DMS79 (cell line): ENCODE results near the gene TAOK2.

Source experiments
- DNase-seq: peaks from one replicate; lab custom pipeline; 2025; lab: John Stamatoyannopoulos, UW

TAOK2 gene

DNA sequence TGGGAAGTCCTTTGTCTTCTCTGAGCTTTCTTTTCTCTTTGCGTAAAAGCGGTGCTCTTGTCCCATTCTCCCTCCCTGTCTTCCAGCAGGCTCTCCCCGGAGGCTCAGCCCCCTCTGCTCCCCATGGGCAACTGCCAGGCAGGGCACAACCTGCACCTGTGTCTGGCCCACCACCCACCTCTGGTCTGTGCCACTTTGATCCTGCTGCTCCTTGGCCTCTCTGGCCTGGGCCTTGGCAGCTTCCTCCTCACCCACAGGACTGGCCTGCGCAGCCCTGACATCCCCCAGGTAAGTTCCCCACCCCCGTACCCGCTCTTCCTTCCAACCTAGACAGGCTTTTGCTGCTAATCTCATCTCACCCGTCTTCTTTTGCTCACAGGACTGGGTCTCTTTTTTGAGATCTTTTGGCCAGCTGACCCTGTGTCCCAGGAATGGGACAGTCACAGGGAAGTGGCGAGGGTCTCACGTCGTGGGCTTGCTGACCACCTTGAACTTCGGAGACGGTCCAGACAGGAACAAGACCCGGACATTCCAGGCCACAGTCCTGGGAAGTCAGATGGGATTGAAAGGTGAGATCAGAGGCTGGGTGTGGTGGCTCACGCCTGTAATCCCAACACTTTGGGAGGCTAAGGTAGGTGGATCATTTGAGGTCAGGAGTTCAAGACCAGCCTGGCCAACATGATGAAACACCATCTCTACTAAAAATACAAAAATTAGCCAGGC, 10.5 kb upstream of the TAOK2 start:
- no peak for DNase-seq

DNA sequence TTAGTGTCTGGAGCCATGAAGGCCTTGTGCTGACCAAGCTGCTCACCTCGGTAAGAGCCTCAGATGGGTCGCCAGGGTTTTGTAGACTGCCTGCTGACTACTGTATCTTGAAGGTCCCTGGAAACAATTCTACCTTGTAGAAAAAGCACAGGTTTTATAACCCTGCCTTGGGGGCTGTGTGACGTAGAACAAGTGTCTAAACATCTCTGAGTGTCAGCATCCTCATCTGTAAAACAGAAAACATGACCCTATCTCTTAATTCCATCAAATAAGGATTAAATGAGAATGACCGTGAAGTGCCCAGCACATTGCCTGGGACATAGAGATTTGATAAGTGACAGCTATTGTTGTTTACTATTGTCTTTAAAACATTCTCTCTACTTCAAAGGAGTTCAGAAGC, 5.5 kb upstream of the TAOK2 start:
- no peak for DNase-seq

DNA sequence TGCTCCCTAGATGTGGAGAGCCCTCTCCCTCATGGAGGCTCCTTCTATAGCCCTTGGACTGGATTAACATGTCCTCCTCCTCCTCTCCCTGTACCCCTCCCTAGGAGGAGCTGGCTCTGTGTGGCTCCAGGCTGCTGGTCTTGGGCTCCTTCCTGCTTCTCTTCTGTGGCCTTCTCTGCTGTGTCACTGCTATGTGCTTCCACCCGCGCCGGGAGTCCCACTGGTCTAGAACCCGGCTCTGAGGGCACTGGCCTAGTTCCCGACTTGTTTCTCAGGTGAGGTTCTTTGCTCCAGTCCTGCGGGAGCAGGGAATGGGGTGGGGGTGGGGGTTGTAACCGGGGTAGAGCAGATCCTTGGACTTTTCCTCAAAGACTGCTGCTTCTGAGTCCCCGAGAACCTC, 2.4 kb upstream of the TAOK2 start:
- DNase-seq: no peak

DNA sequence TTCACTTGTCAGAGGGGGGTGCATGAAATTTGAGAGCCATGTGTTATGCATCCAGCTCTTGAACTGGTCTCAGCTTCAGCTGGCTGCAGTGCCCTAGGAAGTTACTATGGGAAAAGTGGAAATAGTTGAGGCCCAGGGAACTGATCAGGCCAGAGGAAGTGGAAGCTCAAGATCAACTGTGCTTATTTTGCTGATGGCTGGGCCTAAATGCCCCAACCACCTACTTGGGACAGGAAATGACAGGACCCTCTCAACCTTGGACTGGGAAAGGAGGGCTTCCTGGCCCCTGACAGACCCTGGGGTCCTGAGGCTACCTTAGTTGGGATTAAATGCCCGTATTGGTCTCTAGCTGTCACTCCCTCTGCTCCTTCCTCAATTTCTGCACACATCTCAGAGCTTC, 1.2 kb upstream of the TAOK2 start:
- DNase-seq: no peak

DNA sequence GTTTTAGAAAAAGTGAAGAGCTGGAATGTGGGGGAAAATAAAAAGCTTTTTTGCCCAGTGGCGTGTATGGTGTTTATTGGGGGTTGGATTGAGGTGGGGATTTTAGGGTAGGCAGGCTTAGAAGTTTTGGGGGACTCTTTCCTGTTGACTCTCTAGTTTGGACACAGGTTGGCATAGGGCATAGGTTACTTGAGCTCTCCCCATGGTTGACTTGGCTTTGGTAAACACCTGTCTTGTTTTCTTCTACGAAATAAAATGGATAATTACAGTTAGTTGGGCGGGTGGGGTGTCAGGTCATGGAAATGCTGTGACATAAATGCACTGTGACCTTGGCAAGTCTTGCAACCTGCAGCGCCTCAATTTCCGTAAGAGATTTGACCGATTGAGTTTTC, 680 bp upstream of the TAOK2 start:
- DNase-seq: no peak

DNA sequence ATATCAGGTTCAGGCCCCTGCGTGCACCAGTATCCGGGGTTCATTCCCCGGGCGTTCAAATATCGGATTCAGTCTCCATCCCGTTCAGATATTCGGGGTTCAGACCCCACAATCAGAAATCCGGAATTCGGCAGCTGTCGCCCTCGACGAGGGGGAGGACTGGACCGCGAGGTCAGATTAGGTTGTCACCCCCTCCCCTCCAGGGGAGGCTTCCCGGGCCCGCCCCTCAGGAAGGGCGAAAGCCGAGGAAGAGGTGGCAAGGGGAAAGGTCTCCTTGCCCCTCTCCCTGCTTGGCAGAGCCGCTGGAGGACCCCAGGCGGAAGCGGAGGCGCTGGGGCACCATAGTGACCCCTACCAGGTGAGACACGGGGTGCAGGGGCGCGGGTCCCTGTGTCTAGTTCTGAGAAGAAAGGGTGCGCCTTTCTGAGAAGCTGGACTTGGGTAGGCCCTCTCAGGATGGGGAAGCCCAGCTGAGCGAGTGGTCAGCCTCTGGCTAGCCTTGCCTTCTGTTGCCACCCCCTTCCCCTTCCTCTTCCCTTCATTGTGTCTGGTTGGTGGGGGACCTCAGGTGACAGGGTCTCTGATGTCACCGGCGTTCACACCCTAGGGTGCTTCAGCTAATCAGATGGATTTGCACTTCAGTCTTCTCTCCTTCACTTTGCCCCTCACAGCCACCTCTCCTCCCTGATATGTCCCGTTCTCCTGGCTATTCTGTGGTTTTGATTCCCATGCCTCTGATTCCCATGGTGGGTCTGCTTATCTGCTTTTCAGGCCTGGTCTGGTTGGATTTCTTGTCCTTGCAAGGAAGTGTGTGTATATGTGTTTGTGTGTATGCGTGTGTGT, 844 bp downstream of the TAOK2 start:
- no peak for DNase-seq

DNA sequence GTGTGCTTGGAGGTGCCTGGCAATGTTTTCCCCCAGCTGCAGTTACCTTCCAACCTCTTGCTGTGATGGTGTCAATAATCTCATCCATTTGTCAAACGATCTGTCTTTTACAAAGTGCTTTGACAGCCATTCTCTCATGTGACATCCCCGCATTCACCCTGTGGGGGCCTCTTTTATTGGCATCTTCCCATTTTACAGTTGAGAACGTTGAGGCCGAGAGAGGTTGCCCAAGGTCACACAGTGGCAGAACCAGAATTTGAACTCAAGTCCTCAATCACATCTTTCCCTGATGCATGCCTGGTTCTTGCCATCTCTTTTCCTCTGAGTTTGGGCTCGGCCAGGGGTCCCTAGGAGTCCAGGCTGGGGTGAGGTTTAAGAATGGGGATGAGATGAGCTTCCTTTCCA, 1.5 kb downstream of the TAOK2 start:
- no peak for DNase-seq

DNA sequence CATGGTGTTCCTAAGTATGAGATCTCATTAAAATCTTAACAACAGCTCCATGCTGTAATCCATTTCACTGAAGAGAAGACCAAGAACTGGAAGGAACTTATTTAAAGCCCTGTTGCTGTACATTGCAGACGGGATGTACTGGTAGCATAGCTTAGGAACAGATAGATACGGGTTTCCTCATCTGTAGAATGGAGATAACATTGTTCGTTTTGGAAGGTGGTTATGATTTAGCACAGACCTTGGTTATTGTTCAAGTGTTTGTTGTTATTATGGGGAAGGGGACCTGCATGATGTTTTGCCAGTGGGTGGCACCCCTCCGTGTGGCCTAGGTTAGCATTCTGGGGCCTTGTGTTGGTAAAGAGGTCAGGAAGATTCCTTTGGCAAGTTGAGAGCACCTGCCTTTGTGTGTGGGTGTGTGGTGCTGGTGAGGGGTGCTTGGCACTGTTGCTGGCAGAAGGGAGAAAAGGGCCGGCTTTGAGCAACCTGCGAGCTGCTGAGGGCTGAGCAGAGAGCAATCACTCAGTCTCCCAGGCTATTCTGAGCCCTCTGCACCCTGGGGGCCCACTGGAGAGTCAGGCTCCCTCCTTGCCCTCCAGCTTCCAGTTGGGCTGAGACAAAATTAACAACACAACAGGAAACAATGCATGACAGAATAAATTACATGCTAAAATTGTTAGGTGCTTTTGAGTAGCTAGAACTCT, 2.3 kb downstream of the TAOK2 start:
- DNase-seq: no peak

DNA sequence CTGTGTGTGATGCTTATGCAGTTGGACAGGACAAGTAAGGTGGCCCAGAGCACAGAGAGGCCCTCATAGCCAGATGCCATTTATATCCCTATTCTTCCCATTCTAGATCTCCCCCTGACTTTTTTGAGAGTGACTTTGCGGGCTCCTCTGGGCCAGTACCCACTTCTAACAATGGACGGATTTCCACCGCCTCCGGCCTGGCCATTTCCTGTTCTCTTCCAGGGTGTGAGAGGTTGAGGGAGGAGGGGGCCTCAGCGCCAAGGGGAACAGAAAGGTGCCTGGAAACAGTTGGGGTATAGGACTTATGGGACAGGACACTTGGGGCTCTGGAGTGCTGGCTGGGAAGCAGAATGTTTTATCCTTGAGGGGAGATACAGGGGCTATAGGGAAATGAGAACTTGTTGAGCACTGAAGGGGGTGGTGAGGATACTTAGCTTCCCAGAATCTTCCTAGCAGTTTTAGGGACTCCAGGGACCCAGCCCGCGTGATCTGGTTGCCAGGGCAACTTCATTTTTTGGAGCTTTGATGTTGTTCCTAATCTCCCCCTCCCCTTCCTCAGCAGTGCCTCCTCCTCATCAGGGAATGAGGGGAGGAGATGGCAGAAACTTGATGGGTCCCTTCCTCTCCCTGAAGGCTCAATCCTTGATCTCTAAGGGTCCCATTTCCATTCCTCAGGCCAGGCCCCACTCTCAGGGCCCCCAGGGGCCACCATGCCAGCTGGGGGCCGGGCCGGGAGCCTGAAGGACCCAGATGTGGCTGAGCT, 3.6 kb downstream of the TAOK2 start:
- no peak for DNase-seq

DNA sequence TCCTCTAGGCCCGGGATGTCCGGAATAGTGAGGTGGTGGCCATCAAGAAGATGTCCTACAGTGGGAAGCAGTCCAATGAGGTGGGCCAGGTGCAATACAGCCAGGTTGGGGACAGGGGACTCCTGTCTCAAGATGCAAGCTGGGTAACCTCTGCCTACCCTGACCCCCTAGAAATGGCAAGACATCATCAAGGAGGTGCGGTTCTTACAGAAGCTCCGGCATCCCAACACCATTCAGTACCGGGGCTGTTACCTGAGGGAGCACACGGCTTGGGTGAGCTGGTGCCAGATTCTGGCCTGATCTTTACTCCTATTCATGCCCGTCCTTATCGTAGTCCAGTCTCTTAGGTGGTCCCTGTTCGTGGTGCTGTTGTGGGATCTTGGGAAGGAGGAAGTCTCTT, 4.4 kb downstream of the TAOK2 start:
- DNase-seq: no peak

DNA sequence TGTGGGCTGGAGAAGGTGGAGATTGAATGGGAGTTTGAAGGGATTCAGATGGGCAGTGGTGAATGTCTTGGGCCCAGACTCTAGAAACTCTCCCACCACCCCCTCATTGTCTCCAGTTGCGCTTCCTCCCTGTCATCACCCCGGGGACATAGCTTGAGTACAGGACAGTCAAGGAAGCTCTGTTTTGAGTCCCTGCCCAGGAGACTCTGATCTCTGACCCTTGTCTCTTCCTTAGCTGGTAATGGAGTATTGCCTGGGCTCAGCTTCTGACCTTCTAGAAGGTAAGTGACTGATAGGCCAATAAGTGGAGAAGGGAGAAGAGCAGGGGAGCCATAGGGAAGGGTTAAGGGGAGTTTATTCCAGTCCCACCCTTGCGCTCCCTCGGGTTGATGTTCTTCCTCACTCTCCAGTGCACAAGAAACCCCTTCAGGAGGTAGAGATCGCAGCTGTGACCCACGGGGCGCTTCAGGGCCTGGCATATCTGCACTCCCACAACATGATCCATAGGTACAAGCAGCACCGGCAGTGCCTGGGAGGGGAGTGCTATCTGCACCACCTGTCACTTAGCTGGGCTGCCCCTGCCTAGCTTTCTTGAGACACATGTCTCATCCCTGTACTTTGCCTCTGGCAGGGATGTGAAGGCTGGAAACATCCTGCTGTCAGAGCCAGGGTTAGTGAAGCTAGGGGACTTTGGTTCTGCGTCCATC, 5.0 kb downstream of the TAOK2 start:
- DNase-seq: no peak

DNA sequence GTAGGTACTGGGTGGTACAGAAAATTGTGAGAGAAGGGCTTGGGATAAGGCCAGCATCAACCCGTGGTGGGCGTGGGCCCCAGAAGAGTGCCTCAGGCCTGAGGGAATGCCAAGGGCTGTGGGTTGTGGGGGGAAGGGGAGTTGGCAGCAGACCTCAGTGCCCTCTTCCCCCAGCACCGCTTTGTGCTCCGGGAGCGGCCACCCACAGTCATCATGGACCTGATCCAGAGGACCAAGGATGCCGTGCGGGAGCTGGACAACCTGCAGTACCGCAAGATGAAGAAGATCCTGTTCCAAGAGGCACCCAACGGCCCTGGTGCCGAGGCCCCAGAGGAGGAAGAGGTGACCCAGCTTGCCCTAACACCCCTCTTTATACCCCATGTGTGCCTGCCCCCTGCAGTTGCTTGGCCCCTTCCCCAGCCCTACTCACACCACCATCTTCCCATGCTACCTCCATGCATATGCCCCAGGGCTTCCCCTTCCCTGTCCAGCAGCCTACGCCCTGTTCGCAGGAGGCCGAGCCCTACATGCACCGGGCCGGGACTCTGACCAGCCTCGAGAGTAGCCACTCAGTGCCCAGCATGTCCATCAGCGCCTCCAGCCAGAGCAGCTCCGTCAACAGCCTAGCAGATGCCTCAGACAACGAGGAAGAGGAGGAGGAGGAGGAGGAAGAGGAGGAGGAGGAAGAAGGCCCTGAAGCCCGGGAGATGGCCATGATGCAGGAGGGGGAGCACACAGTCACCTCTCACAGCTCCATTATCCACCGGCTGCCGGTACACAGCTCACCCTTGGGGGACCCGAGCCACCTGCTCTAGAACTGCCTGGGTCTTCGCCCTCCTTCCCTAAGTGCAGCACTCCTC, 9.1 kb downstream of the TAOK2 start:
- DNase-seq: no peak

DNA sequence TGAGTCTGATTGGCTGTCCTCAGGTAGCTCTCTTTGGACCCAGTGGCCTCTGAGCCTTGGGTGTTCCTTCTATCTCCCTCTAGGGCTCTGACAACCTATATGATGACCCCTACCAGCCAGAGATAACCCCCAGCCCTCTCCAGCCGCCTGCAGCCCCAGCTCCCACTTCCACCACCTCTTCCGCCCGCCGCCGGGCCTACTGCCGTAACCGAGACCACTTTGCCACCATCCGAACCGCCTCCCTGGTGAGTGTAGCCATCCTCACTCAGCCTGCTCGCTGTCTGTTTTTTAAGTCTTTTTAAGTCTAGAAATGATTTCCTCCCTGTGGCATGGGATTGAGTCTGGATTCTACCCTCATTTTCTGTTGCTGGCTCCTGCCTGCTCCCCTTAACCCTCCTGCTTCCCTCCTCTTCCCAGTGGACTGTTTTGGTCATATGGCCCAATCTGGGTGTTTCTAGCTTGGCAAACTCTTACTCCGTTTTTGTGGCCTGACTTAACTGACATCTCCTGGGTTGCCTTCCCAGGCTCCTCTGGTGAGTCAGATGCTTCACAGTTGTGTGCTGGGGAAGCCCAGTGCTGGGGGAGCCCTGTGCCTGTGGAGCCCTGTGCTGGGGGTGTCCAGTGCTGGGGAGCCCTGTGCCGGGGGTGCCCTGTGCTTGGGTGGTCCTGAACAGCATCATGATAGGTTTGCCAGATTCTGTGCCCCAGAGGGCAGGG, 9.9 kb downstream of the TAOK2 start:
- DNase-seq: no peak

DNA sequence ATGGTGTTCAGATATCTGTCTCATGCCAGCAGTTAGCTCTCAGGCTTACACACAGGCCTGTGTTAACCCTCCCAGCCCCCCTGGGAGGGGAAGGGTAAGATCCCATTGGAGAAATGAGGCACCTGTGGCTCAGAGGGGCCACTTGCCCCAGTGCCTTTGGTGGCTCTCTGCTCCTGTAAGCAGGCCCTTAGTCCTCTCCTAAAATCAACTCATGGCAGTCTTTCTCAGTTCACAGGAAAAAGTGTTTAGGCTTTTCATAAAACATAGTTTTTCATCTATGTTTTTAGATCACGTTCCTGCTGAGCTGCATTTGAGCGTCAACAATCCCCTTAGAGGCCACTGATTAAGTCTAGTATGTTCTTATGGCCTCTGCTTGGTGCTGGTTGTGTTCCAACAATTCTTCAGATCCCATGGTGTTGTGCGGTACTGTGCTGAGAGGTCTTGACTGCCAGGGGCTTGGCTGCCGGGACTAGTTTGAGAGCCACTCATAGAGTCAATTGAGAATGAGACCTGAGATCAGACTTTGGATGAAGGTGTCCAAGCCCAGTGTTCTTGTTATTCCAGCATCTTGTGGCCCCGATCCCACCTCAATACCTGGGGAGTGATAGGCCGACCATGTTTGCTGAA, 10.6 kb downstream of the TAOK2 start:
- DNase-seq: peak; percentile 56

DNA sequence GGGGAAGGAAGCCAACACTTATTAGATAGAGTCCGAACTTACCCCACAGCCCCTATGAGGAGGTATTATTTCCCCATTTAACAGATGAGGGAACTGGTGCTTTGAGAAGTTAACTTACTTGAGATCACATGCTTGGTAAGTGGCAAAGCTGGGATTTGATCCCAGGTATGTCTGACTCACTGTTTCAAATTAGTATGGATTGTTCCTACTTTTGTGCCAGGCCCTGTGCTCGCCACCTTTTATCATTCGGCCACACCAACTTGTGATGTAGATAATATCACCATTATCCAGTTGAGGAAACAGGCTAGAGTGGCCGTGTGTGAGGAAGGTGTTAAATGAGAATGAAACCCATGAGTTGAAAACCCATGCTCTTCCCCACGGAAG, 11.1 kb downstream of the TAOK2 start:
- DNase-seq: no peak

DNA sequence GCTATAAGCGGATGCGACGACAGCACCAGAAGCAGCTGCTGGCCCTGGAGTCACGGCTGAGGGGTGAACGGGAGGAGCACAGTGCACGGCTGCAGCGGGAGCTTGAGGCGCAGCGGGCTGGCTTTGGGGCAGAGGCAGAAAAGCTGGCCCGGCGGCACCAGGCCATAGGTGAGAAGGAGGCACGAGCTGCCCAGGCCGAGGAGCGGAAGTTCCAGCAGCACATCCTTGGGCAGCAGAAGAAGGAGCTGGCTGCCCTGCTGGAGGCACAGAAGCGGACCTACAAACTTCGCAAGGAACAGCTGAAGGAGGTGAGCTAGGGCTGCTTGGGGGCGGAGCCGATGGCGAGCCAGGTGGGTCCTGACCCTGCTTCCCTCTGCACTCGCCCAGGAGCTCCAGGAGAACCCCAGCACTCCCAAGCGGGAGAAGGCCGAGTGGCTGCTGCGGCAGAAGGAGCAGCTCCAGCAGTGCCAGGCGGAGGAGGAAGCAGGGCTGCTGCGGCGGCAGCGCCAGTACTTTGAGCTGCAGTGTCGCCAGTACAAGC, 11.7 kb downstream of the TAOK2 start:
- no peak for DNase-seq

DNA sequence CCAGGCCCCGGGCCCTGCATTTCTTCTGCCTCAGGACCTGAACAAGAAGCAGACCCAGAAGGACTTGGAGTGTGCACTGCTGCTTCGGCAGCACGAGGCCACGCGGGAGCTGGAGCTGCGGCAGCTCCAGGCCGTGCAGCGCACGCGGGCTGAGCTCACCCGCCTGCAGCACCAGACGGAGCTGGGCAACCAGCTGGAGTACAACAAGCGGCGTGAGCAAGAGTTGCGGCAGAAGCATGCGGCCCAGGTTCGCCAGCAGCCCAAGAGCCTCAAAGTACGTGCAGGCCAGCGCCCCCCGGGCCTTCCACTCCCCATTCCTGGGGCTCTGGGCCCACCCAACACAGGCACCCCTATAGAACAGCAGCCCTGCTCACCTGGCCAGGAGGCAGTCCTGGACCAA, 12.6 kb downstream of the TAOK2 start:
- no peak for DNase-seq

DNA sequence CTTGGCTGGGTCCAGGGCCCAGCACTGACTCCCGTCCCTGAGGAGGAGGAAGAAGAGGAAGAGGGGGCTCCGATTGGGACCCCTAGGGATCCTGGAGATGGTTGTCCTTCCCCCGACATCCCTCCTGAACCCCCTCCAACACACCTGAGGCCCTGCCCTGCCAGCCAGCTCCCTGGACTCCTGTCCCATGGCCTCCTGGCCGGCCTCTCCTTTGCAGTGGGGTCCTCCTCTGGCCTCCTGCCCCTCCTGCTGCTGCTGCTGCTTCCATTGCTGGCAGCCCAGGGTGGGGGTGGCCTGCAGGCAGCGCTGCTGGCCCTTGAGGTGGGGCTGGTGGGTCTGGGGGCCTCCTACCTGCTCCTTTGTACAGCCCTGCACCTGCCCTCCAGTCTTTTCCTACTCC, 13.3 kb downstream of the TAOK2 start:
- DNase-seq: no peak

DNA sequence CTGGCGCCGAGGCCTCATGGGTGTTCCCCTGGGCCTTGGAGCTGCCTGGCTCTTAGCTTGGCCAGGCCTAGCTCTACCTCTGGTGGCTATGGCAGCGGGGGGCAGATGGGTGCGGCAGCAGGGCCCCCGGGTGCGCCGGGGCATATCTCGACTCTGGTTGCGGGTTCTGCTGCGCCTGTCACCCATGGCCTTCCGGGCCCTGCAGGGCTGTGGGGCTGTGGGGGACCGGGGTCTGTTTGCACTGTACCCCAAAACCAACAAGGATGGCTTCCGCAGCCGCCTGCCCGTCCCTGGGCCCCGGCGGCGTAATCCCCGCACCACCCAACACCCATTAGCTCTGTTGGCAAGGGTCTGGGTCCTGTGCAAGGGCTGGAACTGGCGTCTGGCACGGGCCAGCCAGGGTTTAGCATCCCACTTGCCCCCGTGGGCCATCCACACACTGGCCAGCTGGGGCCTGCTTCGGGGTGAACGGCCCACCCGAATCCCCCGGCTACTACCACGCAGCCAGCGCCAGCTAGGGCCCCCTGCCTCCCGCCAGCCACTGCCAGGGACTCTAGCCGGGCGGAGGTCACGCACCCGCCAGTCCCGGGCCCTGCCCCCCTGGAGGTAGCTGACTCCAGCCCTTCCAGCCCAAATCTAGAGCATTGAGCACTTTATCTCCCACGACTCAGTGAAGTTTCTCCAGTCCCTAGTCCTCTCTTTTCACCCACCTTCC, 13.9 kb downstream of the TAOK2 start:
- no peak for DNase-seq
